Loucy (cell line): ENCODE measurements around the gene LPP.

Source experiments
- CTCF ChIP-seq: fragments of 200-600 bp; sonication (generic); conservative IDR thresholded peaks from 2 replicates; pipeline ENCODE4 v1.5.1; 2014; ENCODE audit warnings: mild to moderate bottlenecking, antibody characterized with exemption, low read length
- EZH2phosphoT487 ChIP-seq: fragments of 200-600 bp; IDR thresholded peaks from 2 replicates; pipeline ENCODE4 v1.6.1; 2018; ENCODE audit warnings: antibody characterized with exemption, mild to moderate bottlenecking, moderate library complexity, borderline replicate concordance

GRCh38 chr3:188791311-188791710 is 637.4 kb downstream of the LPP start:
- no peak for TF ChIP-seq CTCF
- TF ChIP-seq EZH2phosphoT487, result no peak
